HG03342 (cell line): ENCODE data around the gene CPB2.

Experiments used
- ATAC-seq: cut with Tn5 transposase; IDR thresholded peaks from one replicate; pipeline ENCODE4 v1.9.1; 2021; ENCODE audit warnings: mild to moderate bottlenecking, moderate library complexity; ENCODE audit not compliant: unreplicated experiment

The CPB2 gene

DNA sequence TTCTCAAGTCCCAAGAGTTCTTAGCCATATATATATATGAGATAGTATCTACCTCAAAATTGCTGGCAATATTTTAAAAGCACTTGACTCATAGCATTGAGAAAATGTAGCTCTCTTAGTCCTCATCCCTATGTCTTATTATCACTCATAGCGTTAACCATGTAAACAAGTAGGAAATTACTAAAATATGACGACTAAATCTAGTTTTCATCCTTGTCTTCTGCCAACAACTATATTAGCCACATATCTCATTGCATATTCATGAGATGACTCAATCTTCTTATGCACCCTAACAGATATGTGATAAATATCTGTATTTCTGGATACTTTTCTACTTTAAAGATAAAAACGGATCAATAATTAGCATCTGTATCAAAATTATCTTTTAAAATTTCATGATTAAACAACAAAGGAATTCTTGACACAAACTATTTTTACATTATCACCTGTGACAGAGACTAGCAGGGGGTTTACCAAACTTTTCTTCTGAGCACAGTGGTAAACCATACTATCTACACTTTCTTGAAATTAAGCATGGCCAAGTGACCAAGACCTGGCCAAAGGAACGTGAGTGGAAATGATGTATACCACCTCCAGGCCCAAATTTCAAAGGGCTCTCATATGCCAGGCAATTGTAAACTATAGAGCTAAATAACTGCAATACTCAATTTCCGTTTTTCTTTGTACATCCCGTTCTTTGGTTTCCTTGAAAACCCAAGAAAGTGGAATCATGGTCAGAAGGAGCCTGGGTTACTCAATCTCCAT is 98.0 kb downstream of the CPB2 start:
- no peak for ATAC-seq

DNA sequence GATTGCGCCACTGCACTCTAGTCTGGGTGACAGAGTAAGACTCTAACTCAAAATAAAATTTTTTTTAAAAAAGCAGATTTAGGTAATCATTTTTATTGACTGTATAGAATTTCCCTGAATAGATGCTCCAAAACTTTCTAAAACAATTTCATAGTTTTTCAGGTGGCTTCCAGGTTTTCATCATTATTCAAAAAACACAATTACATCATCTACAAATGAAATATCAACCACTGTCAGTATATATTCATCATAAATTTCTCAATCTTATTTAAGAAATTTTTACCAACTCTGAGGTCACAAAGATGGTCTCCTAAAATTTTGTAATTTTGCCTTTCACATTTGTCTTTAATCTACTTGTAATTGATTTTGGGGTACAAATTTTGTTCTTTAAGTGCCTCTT is 100.3 kb downstream of the CPB2 start:
- ATAC-seq: no peak
